NCI-H1694 treated with DMSO at 0.1 percent for 48 hours (cell line): ENCODE measurements around the gene ALK.

ENCODE experiments used
- DNase-seq: peaks from one replicate; lab custom pipeline; 2025; lab: John Stamatoyannopoulos, UW

ALK gene

DNA sequence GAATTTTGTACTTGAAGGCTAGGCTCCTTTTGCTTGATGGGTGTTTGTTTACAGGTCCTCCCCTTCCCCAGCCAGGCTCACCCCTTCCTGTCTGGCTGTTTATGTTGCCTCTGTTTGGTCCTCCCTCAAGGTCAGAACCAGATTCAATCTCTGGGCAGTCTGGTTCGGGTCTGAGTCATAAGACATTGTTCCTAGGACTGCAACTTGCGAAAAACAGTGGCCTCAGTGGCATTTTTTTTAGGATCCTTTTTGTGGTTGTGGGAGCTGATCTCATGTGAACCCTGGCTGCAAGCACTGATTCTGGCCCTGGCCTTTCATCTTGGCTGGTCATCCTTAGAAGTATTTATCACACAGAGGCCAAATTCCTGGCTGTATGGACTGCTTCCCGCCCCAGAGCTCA is 435.8 kb downstream of the ALK start:
- DNase-seq, result no peak

DNA sequence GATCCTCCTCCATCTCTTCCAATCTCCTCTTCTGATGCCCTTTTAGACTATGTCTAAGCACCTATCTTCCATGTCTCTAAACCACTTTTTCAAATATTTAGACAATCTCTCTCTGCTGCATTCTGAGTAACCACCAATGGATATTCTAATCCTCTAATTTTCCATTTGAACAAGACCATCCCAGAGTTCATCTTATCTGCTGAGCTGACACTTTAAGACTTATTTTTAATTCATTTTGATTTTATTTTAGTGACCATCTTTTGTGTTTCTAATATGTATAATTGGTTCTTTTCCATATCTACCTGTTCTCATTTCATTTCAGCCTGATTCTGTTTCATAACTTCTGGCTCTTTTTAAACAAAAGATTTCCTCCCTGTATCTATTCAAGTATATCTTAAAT is 436.3 kb downstream of the ALK start:
- no peak for DNase-seq

DNA sequence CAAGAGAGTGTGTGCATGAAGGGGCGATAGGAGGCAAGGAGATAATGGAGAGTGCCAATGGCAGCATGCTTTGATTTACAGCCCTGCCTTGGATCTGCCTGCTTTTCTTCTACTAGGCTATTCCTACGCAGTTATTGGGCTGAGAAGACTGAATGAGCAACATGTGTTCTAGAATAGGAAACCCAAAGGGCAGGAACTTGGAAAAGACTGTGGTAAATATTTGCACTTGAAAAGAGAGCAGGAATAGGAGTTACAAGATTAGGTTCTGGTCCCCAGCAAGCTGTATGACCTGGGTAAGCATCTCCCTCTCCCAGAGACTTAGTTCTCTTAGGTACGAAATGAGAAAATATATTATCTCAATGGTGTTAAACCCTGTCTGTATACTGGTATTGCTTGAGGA is 438.5 kb downstream of the ALK start:
- no peak for DNase-seq

DNA sequence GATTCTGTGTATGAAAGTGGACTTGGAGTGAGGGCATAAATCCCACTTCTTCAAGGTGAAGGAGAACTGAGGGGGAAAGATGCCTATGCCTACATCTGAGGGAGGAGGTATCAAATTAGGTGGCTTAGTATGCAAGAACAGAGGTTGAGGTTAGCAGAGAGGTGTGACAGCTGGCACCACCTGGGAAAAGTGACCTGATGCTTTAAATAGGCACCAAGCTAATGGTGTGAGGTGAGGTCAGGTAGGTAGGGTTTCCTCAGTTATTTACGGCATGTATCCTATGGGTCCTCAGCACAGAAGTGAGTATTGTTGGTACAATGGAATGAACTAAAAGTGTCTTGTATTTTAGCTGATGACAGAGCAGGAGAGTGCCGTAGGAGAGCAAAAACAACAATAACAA is 439.0 kb downstream of the ALK start:
- DNase-seq, result no peak

GRCh38 chr2:29481313-29481712 is 440.1 kb downstream of the ALK start:
- no peak for DNase-seq

DNA sequence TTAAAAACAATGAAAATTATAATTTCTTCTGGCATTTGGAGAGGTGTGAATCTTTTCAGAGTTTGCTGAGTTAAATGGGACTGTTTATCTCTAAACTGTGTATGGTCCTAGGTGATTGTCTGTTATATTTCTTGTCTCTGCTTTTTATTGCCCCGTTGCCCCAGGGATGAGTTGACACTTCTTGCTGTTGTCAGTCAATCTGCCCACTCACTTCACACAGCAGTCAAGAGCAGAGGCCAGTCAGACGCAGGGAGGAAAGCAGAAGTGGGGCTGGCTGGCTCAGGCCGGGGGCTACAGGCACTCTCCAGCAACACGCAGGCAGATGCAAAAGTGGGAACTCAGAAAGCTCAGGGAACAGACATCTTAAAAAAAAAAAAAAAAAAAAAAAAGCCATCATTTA is 441.0 kb downstream of the ALK start:
- no peak for DNase-seq

DNA sequence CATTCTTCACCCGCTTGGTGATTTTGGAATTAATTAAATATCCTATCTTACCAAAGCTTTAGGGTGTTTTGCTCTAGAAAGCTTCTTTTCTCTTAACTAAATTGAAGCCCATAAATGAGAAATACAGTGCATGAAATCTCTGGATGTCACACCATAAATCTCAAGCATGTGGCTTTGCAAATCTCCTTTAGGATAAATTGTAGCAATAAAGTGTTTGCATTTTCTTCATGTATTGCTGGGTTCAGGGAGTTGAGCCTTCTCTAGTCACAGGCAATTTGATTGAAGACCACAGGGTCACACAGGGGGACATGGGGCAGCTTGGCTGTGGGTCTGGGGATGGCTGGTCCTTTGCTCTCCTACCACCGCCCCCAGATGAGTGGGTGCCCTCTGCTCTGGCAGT is 442.0 kb downstream of the ALK start:
- no peak for DNase-seq

GRCh38 chr2:29478641-29479040 is 442.7 kb downstream of the ALK start:
- no peak for DNase-seq

DNA sequence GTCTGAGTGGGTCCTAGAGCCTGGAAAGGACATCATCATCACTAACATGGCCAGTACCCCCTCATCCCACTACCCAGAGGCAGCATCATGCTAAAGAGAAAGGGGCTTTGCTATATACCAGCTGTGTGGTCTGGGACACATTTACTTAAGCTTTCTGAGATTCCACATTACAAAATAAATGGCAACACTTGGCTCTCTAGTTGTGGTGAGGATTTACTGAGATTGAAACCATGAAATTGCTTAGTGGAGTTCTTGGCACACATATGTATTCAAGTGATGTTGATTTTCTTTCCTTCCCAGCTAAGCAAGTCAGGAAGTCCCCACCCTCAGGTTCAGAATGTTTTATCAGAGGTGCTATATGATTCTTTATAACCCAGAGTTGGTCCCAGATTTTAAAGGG is 444.2 kb downstream of the ALK start:
- no peak for DNase-seq

DNA sequence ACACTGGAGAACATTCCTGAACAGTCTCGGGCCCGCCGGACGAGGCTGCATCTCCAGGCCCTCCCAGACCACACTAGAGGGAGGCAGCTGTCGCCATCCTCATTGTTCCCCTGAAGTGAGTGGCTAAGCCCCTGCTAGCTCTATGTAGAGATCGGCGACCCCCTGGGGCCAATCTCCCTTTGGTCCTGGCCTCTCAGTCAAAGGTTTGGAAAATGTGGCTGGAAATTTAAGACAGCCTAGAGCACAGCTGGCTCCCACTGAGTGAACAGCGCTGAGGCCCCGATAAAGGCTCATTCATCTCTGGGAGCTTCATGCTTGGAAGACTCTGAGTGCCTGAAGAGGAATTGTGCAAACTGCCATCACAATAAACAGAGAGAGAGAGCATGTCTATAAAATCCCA is 445.9 kb downstream of the ALK start:
- DNase-seq, result no peak

- DNase-seq, result no peak
Observed at GRCh38 chr2:29469961-29470360, 451.4 kb downstream of the ALK start.

DNA sequence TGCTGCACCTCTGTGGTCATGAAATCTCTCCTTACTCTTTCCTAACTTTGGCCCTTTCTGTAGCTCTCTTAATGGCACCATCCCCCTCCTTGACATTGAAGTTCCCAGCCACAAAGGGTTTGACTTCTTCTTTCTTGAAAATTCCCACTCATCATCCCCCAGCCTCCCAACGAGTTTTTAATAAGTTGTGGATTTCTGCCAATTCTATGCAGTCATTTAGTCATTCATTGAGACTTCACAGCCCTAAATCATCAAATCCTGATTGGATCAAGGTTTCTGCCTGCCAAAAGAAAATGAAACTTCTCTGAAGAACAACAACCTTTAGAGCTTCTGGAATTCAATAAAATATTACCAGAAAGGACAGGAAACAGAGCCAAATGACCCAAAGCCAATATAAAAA is 451.9 kb downstream of the ALK start:
- DNase-seq, result no peak

- no peak for DNase-seq
Observed at GRCh38 chr2:29463181-29463900, 458.0 kb downstream of the ALK start.

- no peak for DNase-seq
Observed at GRCh38 chr2:29462293-29462692, 459.1 kb downstream of the ALK start.

- DNase-seq, result no peak
Observed at GRCh38 chr2:29460190-29460589, 461.2 kb downstream of the ALK start.

- no peak for DNase-seq
Observed at GRCh38 chr2:29459445-29460179, 461.8 kb downstream of the ALK start.

DNA sequence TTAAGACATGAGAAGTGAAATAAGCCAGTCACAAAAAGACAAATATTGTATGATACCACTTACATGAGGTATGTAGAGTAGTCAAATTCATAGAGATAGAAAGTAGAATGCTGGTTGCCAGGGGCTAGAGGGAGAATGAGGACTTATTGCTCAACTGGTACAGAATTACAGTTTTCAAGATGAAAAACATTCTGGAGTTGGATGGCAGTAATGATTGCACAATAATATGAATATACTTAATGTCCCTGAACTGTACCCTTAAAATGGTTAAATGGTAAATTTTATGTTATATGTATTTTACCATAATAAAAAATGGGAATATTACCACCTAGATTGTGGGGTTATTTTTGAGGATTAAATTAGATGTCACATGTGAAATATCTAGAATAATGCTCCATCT is 465.0 kb downstream of the ALK start:
- no peak for DNase-seq

DNA sequence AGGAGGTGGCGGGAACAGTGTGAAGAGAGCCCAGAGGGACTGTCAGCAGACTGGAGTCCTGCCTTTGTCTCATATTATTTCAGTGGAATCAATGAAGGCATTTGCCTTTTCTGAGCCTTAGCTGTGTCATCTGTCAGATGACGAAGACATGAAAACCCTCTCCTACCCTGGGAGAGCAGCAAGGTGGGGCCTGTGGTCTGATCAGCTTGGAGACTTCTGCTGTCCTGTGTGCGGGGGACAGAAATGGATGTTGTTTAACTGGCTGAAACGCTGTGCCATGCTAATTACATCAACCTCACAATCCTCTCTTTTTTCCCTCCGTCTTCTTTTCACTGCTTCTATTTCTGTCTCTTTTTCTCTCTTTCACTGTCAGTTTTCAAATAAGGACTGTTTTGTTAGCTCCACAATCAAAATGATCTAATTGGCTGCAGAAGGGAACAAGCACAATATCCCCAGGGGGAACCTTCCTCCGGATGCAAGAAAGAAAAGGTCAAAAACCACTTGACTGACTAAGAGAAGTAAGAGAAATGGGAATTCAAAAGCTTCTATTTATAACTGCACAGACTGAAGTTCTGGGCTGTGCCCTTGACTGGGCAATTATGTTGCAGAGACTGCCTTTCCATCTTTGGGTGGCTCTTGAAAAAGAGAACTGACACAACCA is 466.1 kb downstream of the ALK start:
- no peak for DNase-seq

- DNase-seq, result no peak
Observed at GRCh38 chr2:29452036-29452435, 469.4 kb downstream of the ALK start.

- DNase-seq, result no peak
Observed at GRCh38 chr2:29450596-29451222, 470.7 kb downstream of the ALK start.

DNA sequence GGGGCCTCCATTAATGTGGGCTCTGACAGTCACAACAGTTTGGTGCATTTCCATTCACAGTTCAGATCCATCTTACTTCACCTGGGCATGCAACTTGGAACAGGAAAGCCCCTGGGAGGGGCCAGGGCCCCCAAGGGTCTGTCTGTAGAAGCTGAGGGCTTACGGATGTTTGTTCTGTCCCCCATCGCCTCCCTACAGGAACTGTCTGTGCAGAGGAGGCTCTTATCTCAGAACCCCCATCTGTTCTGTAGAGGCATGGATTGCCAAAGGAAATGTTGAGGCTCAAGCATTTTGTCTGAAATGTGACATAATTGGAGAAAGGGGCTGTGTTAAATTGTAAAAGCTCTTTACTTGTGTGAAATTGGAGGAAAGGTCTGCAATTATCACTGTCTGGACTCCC is 471.9 kb downstream of the ALK start:
- no peak for DNase-seq

- DNase-seq, result no peak
Observed at GRCh38 chr2:29448096-29448688, 473.2 kb downstream of the ALK start.
